ENCODE results near the gene CSN1S1. TPM values are rescaled to one million over a fixed set of nuclear protein-coding genes. Genes with fewer than 3 reads are reported as not detected.

The CSN1S1 gene
- total and polyA plus RNA-seq, 7 donors, result 0.20 TPM; not detected in 6

DNA sequence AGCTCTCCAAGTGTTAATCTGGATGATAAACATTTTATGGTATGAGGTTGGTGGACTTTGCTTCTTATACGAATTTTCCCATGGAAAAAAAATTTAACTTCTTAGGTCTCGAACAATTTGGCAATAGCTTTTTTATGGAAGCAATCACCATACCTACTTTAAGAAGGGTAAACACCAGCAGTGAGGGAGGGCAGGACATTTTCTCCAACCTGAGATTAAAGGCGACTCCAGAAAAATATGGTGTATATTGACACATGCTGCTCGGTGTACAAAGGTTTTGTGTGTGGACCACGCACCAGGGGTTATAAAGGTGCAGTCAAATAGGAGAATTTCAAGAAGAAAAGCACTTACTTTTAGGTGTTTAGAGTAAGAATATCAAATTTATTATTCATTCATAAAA is 36.7 kb upstream of the CSN1S1 start:
- no peak for DNase-seq
- H3K27me3 ChIP-seq, result no peaks in the 10 kb centered on the region
- H3K4me1 ChIP-seq, result no peaks in the 10 kb centered on the region
- WGBS, 2 donors, result 10 to 59% methylated on average over 5 of the region's 5 CpGs
- TF ChIP-seq EP300 (IDR thresholded peaks at IDR 0.05) (no peak), POLR2AphosphoS5 (IDR thresholded peaks at IDR 0.05) (no peak), POLR2A (IDR thresholded peaks at IDR 0.05) (no peak)
- TF ChIP-seq, protein P1, sequence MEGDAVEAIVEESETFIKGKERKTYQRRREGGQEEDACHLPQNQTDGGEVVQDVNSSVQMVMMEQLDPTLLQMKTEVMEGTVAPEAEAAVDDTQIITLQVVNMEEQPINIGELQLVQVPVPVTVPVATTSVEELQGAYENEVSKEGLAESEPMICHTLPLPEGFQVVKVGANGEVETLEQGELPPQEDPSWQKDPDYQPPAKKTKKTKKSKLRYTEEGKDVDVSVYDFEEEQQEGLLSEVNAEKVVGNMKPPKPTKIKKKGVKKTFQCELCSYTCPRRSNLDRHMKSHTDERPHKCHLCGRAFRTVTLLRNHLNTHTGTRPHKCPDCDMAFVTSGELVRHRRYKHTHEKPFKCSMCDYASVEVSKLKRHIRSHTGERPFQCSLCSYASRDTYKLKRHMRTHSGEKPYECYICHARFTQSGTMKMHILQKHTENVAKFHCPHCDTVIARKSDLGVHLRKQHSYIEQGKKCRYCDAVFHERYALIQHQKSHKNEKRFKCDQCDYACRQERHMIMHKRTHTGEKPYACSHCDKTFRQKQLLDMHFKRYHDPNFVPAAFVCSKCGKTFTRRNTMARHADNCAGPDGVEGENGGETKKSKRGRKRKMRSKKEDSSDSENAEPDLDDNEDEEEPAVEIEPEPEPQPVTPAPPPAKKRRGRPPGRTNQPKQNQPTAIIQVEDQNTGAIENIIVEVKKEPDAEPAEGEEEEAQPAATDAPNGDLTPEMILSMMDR (IDR thresholded peaks at IDR 0.05), result no peak
- intact Hi-C loops (cut with DNase I), result no loop called here
- no peak overlapping the region for H3K27ac ChIP-seq
- no peak overlapping the region for H3K4me3 ChIP-seq
- no peaks in the 10 kb centered on the region for H3K36me3 ChIP-seq
- H3K9me3 ChIP-seq, result no peaks in the 10 kb centered on the region

DNA sequence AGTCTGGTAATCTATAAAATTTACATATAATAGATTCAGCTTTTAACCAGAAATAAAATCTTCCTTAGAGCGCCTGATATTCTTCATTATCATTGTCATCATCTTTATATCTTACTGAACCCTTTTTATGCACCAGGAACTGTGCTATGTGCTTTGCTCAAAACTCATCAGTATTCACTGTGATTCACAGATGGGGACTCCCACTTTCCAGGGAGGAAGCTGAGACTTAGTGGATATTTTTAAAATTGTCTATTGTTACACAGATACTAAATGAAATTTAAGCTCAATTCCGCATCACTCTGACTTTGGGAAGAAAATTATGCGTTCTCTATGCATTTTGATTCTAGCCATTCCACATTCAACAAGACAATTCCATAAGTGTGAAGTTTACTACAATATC is 36.1 kb upstream of the CSN1S1 start:
- Histone ChIP-seq H3K27ac (no peak overlapping the region), H3K9me3 (no peaks in the 10 kb centered on the region), H3K4me3 (no peak overlapping the region), H3K4me1 (no peaks in the 10 kb centered on the region), H3K27me3 (no peaks in the 10 kb centered on the region), H3K36me3 (no peaks in the 10 kb centered on the region)
- no peak for TF ChIP-seq POLR2AphosphoS5 (IDR thresholded peaks at IDR 0.05)
- TF ChIP-seq POLR2A (IDR thresholded peaks at IDR 0.05), result no peak
- TF ChIP-seq, protein P1 (IDR thresholded peaks at IDR 0.05), result no peak
- TF ChIP-seq EP300 (IDR thresholded peaks at IDR 0.05), result no peak
- intact Hi-C loops (cut with DNase I), result no loop called here
- DNase-seq, result no peak
- WGBS, 2 donors, result 87 to 95% methylated on average over 3 of the region's 3 CpGs

DNA sequence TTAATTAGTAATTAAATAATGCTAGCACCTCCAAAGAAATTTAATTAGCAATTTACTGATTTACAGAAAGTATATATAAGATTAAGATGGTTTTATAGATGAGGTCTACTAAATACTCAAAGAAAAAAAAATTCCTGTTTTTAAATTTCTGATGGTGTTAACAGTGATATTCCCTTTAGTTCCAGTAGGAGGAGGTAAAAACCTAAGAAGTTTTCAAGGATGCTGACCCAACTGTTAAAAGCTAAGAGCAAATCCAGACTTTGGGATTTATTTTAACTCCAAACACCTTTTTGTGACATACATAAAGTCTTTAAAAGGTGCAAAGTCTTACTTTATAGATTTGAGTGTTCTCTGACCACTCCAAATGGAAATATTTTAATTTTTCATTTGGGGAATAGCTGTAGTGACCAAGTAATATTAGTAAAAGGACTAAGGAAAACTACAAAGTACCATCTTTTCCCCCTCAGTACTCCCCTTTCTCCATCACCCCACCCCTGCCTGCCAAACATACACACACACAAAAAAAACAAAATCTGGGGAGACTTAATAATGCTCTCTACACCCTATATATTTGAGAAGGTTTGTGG is 34.2 kb upstream of the CSN1S1 start:
- Histone ChIP-seq H3K4me1 (no peaks in the 10 kb centered on the region), H3K36me3 (no peaks in the 10 kb centered on the region), H3K27ac (no peak overlapping the region), H3K4me3 (no peak overlapping the region), H3K27me3 (no peaks in the 10 kb centered on the region), H3K9me3 (no peaks in the 10 kb centered on the region)
- DNase-seq, result no peak
- intact Hi-C loops (cut with DNase I), result no loop called here
- TF ChIP-seq, protein P1 (IDR thresholded peaks at IDR 0.05), result no peak
- TF ChIP-seq POLR2AphosphoS5 (IDR thresholded peaks at IDR 0.05) (no peak), EP300 (IDR thresholded peaks at IDR 0.05) (no peak), POLR2A (IDR thresholded peaks at IDR 0.05) (no peak)

DNA sequence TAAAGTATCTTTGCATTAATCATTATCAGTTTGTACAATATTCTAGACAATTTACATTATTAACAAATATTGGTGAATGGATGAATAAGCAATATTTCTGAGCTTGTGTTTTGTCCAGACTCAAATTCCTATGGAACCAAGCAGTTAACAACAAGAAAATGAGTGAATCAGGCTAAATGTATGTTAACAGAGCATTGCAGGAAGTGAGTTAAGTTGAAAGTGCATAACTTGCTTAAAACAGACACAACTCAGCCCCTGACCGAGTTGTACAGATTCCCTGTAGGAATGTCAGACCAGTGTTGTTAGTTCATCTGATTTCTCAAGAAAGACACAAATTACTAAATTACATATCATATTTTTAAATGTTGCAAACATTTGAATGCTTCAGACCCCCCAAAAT is 23.7 kb upstream of the CSN1S1 start:
- Histone ChIP-seq H3K9me3 (no peaks in the 10 kb centered on the region), H3K4me3 (no peak overlapping the region), H3K4me1 (no peaks in the 10 kb centered on the region), H3K27ac (no peak overlapping the region), H3K36me3 (no peaks in the 10 kb centered on the region), H3K27me3 (no peaks in the 10 kb centered on the region)
- intact Hi-C loops (cut with DNase I), result no loop called here
- 63 to 78% methylated on average over 1 of the region's 1 CpG for WGBS, 2 donors
- TF ChIP-seq POLR2A (IDR thresholded peaks at IDR 0.05), result no peak
- no peak for TF ChIP-seq POLR2AphosphoS5 (IDR thresholded peaks at IDR 0.05)
- TF ChIP-seq, protein P1 (IDR thresholded peaks at IDR 0.05), result no peak
- TF ChIP-seq EP300 (IDR thresholded peaks at IDR 0.05), result no peak
- DNase-seq, result no peak

DNA sequence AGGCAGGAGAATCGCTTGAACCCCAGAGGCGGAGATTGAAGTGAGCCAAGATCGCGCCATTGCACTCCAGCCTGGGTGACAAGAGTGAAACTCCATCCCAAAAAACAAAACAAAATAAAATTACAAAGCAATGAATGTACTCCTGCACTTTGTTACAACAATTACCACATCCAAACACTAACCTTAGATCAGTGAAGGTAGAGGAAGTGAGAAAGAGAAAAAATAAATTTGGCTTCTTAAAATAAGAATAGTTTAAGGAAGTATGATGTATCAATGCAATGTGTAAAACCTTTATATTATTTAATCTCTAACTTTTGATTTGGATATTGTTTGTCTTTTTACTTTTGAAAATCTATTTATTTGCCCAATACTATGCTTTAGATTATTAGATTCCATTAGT is 21.7 kb upstream of the CSN1S1 start:
- H3K27ac ChIP-seq, result no peak overlapping the region
- no peaks in the 10 kb centered on the region for H3K4me1 ChIP-seq
- TF ChIP-seq, protein P1 (IDR thresholded peaks at IDR 0.05), result no peak
- TF ChIP-seq POLR2AphosphoS5 (IDR thresholded peaks at IDR 0.05) (no peak), POLR2A (IDR thresholded peaks at IDR 0.05) (no peak), EP300 (IDR thresholded peaks at IDR 0.05) (no peak)
- no peaks in the 10 kb centered on the region for H3K27me3 ChIP-seq
- H3K9me3 ChIP-seq, result no peaks in the 10 kb centered on the region
- no peak overlapping the region for H3K4me3 ChIP-seq
- no peaks in the 10 kb centered on the region for H3K36me3 ChIP-seq
- WGBS, 2 donors, result 95 to 97% methylated on average over 4 of the region's 4 CpGs
- no peak for DNase-seq
- intact Hi-C loops (cut with DNase I), result no loop called here

All from sigmoid colon (tissue), 7 donors.